ENCODE results near the gene EFR3B. TPM values are rescaled to one million over a fixed set of nuclear protein-coding genes. Genes with fewer than 3 reads are reported as not detected.

EFR3B gene
- total and polyA plus RNA-seq, 10 of the 15 experiments (the other 5 are each of a cell fraction or from before 2014, with no cell fraction given) = 0.12 to 3.9 (median 1.8) TPM

DNA sequence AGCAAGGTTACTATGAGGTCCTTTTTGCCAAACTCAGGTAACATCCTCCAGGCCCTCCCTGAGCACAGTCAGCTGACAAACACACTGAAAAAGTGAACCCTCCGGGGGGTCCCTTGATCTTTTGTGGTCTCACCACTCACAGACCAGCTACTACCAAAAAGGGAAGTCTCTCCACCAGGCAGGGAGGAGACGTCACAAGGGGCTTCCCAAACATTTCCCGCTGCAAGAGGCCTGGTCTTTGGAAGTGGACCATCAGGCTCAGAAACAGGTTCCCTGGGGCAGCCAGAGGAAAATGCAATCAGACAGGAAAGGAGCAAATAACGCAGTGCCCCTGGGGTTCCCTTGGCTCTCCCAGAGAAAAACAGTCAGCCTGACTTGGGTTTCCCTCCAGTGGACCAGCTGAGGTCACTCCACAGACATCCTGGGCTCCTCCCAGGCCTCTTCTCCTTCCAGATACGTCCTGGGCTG lies 165.2 kb downstream of the EFR3B start (continued):
- TF ChIP-seq CREM (IDR thresholded peaks at IDR 0.05; ENCODE audit: low read depth) (peak; percentile 32; the same call in 1 of the 2 replicates), CHD4 (IDR thresholded peaks at IDR 0.05) (no peak), KAT2A (conservative IDR thresholded peaks at IDR 0.05; ENCODE audit: control insufficient read depth, low read depth, low read length) (no peak), ZNF24 (IDR thresholded peaks at IDR 0.05) (no peak), RUNX3 (IDR thresholded peaks at IDR 0.05; ENCODE audit: low read length) (peak; percentile 85), ETV6 (conservative IDR thresholded peaks at IDR 0.05 in 1 of 2, IDR thresholded peaks at IDR 0.05 in 1 of 2; ENCODE audit: borderline replicate concordance in 1 of 2, low read depth in 1 of 2) (no peak), TCF7 (IDR thresholded peaks at IDR 0.05; ENCODE audit: borderline replicate concordance) (peak; percentile 43; the same call in 1 of the 2 replicates), POLR2AphosphoS5 (IDR thresholded peaks at IDR 0.05; ENCODE audit: low read length) (no peak), PAX5 (IDR thresholded peaks at IDR 0.05; ENCODE audit: borderline replicate concordance, low read depth, low read length) (0 out of 2 replicates have a peak, but pooled peaks have one; percentile 61), RELA (IDR thresholded peaks at IDR 0.05; ENCODE audit: borderline replicate concordance, partially characterized antibody) (peak; percentile 61), IKZF2 (IDR thresholded peaks at IDR 0.05) (peak; percentile 69 to 72), SPI1 (IDR thresholded peaks at IDR 0.05; ENCODE audit: borderline replicate concordance, insufficient read depth, low read depth, low read length) (peak; percentile 92), FOXK2 (IDR thresholded peaks at IDR 0.05) (no peak), EED (IDR thresholded peaks at IDR 0.05; ENCODE audit: low read depth) (peak; percentile 72), NR2C1 (IDR thresholded peaks at IDR 0.05) (no peak), RAD51 (IDR thresholded peaks at IDR 0.05) (peak; percentile 60; the same call in 1 of the 2 replicates), MXI1 (IDR thresholded peaks at IDR 0.05; ENCODE audit: low read depth, low read length) (no peak), BCL11A (IDR thresholded peaks at IDR 0.05; ENCODE audit: low read depth, low read length) (0 out of 2 replicates have a peak, but pooled peaks have one; percentile 12), STAT3 (IDR thresholded peaks at IDR 0.05; ENCODE audit: low read depth, low read length) (no peak), MEF2B (IDR thresholded peaks at IDR 0.05; ENCODE audit: partially characterized antibody, poor library complexity, severe bottlenecking) (peak; percentile 47), SP1 (IDR thresholded peaks at IDR 0.05; ENCODE audit: low read depth, low read length) (peak; percentile 26), BHLHE40 (IDR thresholded peaks at IDR 0.05; ENCODE audit: borderline replicate concordance in 1 of 2, low read depth in 2 of 2, low read length in 1 of 2) (peak; percentile 14 to 37; a peak in 2 of 4 replicates), KDM1A (IDR thresholded peaks at IDR 0.05; ENCODE audit: borderline replicate concordance) (no peak), SRF (IDR thresholded peaks at IDR 0.05; ENCODE audit: low read depth in 2 of 2, low read length in 2 of 2) (peak in 1 of 2 experiments; percentile 87; a peak in 2 of 4 replicates), LARP7 (IDR thresholded peaks at IDR 0.05) (no peak), ZBED1 (IDR thresholded peaks at IDR 0.05; ENCODE audit: borderline replicate concordance) (no peak), NFYB (IDR thresholded peaks at IDR 0.05; ENCODE audit: insufficient read depth, low read depth, low read length) (no peak)
- TF ChIP-seq, protein P1, sequence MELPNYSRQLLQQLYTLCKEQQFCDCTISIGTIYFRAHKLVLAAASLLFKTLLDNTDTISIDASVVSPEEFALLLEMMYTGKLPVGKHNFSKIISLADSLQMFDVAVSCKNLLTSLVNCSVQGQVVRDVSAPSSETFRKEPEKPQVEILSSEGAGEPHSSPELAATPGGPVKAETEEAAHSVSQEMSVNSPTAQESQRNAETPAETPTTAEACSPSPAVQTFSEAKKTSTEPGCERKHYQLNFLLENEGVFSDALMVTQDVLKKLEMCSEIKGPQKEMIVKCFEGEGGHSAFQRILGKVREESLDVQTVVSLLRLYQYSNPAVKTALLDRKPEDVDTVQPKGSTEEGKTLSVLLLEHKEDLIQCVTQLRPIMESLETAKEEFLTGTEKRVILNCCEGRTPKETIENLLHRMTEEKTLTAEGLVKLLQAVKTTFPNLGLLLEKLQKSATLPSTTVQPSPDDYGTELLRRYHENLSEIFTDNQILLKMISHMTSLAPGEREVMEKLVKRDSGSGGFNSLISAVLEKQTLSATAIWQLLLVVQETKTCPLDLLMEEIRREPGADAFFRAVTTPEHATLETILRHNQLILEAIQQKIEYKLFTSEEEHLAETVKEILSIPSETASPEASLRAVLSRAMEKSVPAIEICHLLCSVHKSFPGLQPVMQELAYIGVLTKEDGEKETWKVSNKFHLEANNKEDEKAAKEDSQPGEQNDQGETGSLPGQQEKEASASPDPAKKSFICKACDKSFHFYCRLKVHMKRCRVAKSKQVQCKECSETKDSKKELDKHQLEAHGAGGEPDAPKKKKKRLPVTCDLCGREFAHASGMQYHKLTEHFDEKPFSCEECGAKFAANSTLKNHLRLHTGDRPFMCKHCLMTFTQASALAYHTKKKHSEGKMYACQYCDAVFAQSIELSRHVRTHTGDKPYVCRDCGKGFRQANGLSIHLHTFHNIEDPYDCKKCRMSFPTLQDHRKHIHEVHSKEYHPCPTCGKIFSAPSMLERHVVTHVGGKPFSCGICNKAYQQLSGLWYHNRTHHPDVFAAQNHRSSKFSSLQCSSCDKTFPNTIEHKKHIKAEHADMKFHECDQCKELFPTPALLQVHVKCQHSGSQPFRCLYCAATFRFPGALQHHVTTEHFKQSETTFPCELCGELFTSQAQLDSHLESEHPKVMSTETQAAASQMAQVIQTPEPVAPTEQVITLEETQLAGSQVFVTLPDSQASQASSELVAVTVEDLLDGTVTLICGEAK (IDR thresholded peaks at IDR 0.05; ENCODE audit: borderline replicate concordance) = no peak
- TF ChIP-seq, protein P2, sequence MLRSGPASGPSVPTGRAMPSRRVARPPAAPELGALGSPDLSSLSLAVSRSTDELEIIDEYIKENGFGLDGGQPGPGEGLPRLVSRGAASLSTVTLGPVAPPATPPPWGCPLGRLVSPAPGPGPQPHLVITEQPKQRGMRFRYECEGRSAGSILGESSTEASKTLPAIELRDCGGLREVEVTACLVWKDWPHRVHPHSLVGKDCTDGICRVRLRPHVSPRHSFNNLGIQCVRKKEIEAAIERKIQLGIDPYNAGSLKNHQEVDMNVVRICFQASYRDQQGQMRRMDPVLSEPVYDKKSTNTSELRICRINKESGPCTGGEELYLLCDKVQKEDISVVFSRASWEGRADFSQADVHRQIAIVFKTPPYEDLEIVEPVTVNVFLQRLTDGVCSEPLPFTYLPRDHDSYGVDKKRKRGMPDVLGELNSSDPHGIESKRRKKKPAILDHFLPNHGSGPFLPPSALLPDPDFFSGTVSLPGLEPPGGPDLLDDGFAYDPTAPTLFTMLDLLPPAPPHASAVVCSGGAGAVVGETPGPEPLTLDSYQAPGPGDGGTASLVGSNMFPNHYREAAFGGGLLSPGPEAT (IDR thresholded peaks at IDR 0.05; ENCODE audit: low read depth) = peak; percentile 82
